Fibroblast of skin of right biceps (primary cell): ENCODE data around the gene DCTD.

Source experiments
- DNase-seq: peaks from one replicate; pipeline ENCODE4 v3.0.0-alpha.2; 2013

Gene DCTD

DNA sequence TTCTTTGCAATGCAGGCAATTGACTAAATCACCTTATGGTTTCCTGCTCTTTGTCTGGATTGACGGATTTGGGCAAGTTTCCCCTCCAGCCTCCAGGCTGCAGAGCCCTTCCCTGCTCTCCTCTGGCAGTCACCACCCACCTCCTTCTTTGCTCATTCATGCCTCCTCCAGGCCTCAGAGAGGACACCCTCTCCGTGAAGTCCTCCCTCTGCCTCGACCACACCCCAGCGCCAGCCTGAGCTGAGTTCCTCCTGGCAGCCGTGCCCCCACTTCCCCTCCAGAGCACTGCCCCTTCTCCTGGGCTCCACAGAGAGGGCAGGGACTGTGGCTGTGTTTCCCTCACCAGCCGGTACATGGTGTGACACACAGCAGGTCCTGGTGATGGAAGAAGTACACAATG lies 53.7 kb downstream of the DCTD start:
- no peak for DNase-seq

DNA sequence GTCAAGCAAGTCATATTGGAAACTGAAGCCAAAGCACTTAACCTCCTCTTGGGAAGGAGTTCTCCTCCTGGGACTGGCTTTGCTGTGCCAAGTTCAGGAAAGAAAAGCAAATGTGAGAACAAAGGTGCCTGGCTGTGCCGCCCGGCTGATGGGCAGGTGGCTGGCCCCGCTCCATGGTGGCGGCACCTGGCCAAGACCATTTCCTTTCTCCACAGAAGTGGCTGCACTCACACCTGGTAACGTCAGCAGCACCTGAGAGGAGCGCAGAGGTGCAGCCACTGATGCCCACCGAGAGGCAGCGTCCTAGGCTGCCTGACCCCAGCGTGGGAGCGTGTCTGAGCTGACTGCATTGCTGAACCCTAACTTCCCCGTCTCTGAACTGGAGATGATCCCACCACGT lies 54.3 kb downstream of the DCTD start:
- DNase-seq, result no peak

DNA sequence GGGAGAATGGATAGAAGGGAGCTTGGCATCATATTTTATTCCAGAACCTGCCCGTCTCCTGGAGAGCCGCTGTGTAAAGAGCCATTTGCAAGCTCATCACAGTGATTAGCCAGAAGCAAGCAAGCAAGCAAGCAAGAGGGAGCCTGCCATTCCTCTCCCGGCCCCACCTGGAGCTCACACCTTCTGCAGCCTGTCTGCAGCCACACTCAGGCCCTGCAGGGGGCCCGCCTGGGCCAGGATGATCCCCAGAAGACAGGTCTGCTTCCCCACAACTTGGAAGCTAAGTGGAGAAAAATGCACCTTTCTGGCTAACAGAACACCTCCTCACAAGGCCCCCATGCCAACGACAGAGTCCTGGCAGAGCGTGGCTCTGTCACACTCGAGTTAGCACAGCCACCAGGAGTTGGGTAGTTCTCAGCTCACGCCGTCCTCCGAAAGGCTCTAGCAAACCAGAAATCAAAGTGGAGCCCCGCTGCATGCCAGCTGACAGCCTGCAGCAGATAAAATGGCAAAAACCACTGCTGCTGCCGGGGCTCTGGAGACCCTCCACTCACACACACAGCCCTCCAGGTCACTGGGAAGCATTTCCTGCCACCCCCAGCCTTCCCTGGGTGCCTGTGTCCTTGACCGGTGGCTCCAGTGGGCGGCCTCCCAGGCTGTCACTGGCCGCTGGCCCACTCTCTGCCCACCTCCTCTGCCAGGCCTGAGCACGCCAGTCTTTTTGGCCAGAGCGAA lies 54.9 kb downstream of the DCTD start:
- no peak for DNase-seq

DNA sequence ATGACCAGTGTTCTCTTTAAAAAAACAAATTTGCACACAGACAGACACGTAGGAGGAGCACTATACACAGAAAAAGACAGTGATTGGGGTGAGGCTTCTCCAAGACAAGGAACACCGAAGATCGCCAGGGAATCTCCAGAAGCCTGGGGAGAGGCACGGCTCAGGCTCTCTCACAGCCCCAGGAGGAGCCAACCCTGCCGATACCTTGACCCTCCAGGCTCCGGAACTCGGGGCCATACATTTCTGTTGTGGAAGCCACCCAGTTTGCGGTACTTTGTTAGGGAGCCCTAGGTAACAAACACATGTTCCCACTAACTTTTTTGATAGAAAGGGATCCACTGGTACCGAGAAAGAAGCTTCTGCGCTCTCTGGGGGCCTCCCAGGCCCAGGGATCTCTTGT lies 55.8 kb downstream of the DCTD start:
- no peak for DNase-seq

DNA sequence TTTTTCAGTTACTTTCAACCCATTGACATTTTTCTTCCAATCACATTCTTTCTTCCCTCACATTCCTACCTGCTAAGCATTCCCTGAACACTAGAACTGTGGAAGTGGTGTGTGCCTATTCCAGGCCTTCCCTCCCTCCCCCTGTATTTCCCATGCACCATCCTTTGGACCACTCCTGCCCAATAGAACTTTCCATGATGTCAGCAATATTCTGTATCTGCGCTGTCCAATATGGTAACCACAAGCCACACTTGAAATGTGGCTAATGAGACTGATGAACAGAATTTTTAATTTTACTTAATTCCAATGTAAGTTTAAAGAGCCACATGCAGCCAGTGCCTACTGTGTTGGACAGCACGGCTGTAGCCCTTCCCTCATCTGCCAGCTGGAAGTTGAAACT lies 57.5 kb downstream of the DCTD start:
- DNase-seq, result no peak

DNA sequence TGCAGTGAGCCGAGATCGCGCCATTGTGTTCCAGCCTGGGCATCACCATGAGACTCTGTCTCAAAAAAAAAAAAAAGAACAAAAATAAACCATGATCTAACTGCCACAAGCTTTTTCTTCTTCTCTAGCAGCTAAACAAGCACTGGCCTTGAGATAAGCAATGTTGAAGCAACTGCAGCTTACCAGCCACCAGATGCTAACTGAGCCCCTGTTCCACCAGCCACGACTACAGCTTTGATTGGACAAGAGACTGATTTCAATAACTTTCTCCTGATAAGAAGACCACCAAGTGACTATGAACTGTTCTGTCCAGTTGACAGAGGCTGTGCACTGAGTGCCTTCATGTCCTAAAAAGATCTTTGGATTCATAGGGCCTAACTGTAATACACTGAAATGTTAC lies 58.5 kb downstream of the DCTD start:
- no peak for DNase-seq

DNA sequence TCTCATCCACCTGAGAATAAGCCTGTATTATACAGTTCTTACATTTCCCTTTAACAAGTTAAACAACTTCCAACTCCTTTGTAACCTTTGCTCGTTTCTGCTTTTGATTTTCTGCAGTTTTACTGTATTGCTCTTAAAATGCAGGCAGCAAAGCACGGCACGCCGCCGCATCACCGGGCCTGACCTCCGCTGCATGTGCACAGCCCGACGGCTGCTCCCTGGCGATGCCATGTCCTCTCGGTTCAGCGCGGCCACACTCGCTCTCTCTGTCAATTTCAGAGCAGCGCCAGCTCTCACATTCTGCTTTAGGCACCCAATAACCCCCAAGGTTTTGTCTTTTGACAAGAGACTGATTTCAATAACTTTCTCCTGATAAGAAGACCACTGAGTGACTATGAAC lies 60.3 kb downstream of the DCTD start:
- no peak for DNase-seq

DNA sequence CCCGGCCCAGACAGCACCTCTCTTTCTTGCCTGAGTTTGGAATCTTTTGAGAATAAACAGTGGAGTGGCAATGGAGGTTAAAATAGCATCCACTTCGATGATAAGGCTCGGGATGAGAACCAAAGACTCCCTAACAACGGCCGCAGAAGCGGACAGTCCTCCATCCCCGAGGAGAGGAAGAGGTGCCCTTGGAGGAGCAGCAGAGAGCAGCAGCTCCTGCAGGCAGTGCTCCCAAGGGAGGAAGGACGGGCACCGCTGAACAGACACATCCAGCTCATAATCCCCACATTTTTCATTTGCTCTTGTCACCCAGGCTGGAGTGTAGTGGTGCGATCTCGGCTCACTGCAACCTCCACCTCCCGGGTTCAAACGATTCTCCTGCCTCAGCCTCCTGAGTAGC lies 61.3 kb downstream of the DCTD start:
- DNase-seq, result no peak

DNA sequence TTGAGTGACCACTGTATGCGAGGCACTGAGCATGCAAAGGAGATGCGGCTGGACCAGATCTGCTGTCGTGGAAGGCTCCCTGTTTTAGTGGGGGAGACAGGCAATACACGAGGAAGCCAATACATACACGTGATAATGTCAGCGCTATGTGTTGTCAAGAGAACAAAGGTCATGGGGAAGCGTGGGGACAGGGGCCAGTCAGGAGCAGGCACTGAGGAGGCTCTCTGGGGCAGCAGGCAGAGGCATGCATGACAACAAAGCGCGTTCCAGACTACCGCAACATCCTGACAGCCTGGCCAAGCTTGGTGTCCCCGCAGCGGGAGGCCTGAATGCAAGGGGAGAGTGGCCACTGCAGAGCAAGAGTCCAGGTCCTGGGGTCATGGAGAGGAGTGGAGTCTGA lies 61.9 kb downstream of the DCTD start:
- no peak for DNase-seq

DNA sequence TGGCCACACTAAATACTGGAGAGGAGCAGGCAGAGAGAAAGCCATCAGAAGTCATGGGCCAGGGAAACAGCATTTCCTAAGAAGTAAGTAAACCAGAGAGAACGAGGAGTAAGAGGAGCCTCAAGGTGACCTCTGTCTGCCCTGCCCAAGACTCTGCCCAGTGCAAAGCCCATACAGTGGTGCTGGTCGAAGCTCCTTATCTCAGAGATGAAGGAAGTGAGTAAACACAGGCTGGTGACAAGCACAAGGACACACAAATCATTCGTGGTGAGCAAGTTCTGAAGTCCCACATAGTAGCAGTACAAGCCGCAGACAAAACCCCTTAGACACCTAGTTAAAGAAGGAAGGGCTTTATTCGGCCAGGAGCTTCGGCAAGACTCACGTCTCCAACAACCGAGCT lies 62.7 kb downstream of the DCTD start:
- DNase-seq, result no peak

DNA sequence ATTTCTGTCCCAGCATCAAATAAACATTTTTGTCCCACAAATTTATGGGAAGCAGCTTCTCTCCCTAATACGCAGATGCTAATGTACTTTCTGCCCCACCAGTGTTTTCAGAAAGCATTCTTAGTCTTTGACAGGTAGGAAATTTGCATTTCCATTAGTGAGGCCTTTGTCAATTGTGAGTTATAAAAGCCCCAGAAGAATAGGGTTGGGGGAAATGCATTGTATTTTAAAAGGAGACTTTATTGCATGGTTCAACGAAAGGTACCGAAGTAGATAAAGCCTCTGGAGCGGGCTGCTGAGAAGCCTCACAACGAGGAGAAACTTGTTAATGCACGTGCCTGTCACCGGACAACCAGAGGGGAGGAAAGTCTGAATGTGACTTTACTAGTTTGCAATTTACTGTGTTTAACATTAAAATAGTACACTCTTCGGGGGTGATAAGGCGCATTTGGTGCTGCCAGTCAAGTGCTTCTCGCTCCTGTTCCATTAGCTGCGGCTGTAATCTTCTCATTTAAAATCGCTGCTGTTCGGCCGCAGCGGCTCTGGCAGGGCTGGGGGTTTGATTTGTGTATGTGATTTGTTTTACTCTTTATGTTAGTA lies 63.4 kb downstream of the DCTD start:
- DNase-seq, result no peak

DNA sequence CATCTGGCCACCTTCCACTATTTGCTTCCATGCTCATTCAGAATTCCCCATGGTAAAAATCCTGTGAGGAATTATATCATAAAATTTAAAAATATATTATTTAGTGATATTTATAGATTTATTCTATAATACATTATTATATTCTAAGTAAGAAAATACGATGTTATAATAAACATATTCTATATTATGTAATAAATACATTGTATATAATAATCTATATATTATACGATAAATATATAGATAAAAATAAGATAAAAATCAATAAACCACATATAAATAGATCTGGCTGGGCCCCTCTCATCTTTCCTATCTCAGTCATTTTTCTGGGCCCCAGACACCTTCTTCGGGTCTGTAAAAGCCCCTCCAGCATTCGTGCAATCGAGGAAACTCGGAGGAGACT lies 68.5 kb downstream of the DCTD start:
- no peak for DNase-seq

DNA sequence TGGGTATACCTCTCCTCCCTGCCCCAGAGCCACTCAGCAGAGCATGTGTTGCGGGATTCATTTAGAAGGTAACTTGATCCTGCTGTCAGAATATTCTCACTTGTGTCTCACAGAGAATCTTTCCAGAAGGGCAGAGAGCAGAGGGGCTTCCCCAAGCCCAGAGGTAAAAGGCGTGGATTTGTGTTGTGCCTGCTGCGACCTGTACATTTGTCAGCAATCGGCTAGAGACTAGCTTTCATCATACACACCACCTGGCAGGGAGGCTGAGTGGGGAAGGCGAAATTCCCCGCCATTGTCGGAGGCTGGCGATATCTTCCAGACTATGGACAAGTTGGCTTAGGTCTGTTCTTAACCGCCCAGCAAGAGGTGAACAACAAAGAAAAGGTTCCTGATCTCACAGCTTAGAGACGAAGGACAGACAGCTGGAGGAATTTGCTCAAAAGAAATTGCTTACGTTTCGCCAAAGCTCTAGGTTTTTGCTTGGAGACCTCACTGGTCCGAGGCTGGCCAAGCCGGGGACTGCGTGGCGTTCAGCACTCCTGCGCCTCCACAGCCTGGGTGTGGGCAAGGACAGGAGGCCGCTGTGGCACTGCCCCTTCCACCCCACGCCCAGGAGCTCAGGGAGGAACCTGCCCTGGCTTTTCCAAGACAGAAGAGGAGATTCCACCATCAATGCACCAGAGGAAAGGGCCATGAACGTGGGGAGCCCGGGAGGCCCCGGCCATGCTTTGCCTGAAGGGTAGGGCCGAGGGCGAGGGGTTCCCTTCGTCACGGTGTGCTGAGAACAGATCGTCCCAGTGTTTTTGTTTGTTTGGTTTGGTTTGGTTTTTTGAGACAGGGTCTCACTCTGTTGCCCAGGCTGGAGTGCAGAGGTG lies 69.4 kb downstream of the DCTD start:
- no peak for DNase-seq

DNA sequence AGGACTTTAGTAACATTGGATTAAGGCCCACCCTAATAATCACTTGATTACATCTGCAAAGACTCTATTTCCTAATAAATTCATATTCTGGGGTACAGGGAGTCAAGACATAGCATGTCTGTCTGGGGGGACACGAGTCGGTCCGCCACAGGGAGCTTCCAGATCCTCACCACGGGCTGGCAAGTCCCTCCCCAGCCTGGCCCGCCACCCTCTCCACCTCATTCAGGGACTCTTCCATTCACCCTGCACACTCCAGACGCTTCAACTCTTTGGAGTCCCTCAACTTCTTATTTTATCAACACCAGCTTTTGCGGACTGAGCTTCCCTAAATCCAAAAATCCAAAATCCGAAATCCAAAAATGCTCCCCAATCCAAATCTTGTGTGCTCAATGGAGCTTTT lies 71.2 kb downstream of the DCTD start:
- no peak for DNase-seq

DNA sequence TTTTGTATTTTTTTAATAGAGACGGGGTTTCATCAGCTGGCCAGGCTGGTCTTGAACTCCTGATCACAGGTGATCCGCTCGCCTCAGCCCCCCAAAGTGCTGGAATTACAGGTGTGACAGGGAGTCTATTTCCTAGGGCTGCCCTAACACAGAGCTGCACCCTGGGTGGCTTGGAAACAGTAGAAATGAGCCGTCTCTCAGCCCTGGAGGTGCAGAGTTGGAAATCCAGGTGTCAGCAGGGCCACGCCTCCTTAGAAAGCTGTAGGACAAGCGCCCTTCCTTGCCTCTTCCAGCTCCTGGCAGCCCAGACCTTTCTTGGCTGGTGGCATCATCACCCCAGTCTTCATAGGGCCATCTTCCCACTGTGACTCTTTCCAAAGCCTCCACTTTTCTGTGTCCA lies 71.6 kb downstream of the DCTD start:
- DNase-seq, result no peak

DNA sequence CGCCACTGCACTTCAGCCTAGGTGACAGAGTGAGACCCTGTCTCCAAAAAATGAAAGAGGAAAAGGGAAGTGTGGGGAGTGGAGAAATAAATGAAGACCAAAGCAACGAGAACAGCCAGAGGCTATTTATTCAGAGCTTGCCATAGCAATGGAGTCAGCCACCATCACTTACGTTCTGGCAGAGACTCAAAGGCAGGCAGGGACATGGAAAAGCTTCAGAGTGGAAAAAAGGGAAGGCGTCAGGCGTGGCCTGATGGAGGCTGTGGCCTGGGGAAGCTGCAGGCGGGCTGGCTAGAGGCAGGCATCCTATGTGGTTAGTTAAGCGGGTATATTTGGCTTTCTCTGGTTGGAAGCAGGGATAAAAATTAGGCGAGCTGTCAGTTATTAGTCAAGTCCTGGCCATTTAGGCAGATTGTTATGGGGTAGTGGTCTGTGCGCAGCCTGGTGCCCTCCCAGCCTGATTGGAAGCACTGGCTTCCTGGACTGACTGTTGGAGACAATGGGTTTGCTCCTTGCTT lies 73.3 kb downstream of the DCTD start:
- no peak for DNase-seq

DNA sequence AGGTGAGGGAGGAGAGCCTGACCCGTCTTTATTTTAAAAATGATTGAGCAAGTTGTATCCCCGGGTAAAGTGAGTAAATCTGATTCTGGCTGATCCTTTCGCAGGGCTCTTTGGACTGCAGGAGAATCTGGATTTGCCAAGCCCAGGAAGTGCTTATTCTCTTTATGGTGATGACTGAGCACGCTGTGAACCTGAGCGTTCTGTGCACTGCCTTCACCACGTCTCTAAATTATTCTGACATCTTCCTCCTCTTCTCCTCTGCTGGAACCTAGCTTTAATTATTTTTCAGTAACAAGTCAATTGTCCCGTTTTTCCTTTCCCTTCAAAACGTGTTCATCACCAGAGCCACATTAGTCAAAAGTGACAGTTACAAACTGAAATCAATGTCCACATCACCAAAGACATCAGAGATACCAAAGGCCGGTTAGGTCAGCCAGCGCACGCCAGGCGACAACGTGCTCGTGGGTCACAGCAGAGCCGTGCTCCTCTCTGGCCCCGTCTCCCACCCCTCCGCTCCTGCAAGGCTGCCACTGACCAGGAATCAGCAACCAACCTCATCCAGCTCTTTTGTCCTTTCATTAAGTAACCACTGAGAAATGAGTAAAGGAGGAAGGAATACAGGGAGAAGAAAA lies 74.3 kb downstream of the DCTD start:
- DNase-seq, result no peak

DNA sequence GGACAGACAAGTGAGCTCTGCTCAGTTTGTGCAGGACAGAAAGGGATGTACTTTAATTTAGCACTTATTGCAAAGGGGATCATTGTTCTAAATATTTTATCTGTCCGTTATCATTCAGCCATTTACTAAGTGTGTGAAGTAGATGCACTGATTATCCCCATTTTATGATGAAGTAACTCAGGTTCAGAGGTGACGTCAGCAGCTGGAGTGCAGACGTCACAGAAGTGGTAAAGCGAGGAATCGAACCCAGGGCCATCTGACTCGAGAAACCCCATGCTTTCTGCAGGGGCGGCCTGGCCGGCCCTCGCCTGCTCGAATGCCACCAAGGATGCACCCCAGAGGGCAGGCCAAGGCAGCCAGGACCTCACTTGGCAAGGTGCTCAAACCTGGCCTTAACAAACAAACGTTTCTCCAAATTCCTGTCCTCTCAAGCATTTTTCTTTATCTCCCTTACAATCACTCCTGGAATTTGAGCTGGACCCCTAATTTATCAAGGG lies 75.0 kb downstream of the DCTD start:
- no peak for DNase-seq

DNA sequence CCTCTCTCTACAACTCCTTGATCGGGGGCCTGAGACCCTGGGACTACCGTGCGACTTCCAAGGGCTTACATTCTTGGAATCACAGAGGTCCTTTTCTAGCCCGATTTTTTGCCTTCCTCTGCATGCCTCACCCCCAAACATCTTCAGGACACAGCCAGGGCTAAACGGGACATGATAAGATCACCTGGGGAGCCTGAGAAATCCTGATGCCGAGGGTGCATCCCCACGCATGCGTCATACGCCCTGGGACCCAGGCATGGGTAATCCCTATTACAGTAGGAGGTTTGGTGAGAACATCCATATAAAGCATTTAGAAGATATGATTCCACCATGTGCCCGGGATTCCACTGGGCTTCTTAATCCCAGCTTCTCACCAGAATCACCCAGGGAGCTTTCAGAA lies 77.1 kb downstream of the DCTD start:
- no peak for DNase-seq
